ENCODE measurements around the gene TAS2R46.
"Not testable (repeated sequence)": the region's sequence is repeated elsewhere in the genome, so short reads cannot be mapped to it uniquely, and the experiment has no call there.

Gene TAS2R46

DNA sequence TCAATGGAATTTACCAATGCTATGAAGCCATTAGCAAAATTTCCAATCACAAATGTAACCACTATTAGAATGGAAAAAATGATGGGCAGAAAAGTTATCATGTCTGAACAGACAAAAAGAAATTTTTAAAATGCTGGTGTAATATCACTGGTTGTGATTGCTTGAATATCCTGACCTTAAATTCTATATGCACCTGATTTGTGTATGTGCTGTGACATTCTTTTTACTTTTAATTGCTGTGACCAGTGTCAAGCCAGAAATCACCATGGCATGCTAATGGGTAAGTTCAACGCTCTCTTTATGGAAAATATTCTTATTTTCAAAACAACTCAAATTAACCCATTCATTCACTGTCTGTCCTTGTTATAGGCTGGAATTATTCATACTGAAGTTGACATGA lies at the start of gene TAS2R46:
TAS2R46 (minus strand) TSS at position 101 of the 400 bp plus-strand sequence; CDS start at position 101, 0 bp downstream.
- DNase-seq (ENCODE audit: low read depth); H3K4me3 ChIP-seq (replicated peaks; ENCODE audit: low read depth, low read length): not testable (repeated sequence)

- DNase-seq (ENCODE audit: low read depth); H3K4me3 ChIP-seq (replicated peaks; ENCODE audit: low read depth, low read length): not testable (repeated sequence)
Observed at GRCh38 chr12:11111213-11111612, 49.1 kb upstream of the TAS2R46 start.

- no peak for DNase-seq (ENCODE audit: low read depth)
- TF ChIP-seq CTCF (IDR thresholded peaks at IDR 0.05; ENCODE audit: low read length, missing control alignments): no peak
- H3K4me3 ChIP-seq (replicated peaks; ENCODE audit: low read depth, low read length): no peak overlapping the region
Observed at GRCh38 chr12:11108862-11109261, 46.8 kb upstream of the TAS2R46 start.

DNA sequence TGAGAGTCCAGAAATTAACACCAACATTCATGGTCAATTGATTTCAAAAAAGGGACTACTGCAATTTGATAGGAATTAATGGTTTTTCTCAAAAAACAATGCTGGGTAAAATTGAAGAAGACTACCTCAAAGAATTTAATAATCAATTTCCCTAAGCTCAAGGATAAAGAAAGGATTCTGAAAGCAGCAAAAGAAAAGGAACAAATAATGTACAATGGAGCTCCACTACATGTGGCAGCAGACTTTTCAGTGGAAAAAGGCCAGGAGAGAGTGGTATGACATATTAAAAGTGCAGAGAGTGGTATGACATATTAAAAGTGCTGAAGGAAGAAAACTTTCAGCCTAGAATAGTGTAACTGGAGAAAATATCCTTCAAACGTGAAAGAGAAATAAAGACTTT lies 45.6 kb upstream of the TAS2R46 start:
- TF ChIP-seq CTCF (IDR thresholded peaks at IDR 0.05; ENCODE audit: low read length, missing control alignments): no peak
- DNase-seq (ENCODE audit: low read depth): no peak
- H3K4me3 ChIP-seq (replicated peaks; ENCODE audit: low read depth, low read length): no peak overlapping the region

DNA sequence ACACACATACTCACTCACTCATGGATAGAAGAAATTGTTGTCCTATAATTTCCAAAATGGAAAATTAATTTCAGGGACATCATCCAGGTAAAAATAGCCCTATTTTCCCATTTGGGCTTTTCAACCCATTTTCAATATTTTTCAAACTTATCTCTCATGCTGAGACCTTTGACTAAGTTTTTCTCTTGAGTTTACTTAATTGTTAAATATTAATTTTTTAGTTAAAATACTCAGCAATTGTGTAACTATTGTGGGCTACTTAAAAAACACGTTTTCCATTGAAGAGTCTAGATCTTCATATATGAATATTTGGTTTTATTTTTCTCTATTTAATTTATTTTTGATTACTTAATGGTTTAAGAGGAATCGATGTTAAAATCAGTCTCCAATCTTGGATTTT lies 44.2 kb upstream of the TAS2R46 start:
- no peak overlapping the region for H3K4me3 ChIP-seq (replicated peaks; ENCODE audit: low read depth, low read length)
- no peak for TF ChIP-seq CTCF (IDR thresholded peaks at IDR 0.05; ENCODE audit: low read length, missing control alignments)
- DNase-seq (ENCODE audit: low read depth): no peak

DNA sequence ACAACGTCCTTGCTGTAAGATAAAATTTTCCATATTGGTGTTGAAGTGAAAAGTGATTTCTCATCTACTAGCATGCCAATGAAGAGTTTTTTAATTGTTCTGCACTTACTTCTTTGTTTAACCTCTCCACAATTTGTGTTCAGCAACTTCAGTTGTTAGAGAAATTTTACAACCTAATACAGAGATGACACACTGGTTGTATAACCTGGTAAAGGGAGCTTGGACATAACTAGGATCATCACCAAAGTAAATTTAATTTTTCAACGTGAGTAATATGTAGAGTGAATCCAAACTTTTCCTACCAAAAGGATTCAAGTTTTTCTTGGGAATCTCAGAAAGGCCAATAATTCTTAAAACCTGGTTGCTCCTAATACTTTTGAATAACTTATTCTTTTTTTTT lies 43.5 kb upstream of the TAS2R46 start:
- no peak for TF ChIP-seq CTCF (IDR thresholded peaks at IDR 0.05; ENCODE audit: low read length, missing control alignments)
- DNase-seq (ENCODE audit: low read depth): no peak
- H3K4me3 ChIP-seq (replicated peaks; ENCODE audit: low read depth, low read length): no peak overlapping the region

DNA sequence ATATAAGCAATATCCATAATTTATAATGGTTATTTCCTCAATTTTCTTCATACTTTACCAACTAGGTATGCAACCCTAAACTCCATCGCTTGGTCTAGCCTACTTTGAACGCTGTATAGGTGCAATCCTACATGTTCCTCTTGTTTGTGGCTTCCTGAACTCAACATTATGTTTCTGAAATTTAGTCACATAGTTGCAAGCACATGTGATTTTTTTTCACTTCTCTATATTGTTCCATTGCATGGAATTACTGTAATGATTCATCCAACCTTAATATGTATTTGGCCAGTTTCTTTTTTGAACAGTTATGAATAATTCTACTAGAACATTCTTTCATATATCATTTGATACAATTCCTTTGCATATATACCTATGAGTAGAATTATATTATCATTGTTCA lies 32.8 kb upstream of the TAS2R46 start:
- not testable (repeated sequence) for DNase-seq (ENCODE audit: low read depth); H3K4me3 ChIP-seq (replicated peaks; ENCODE audit: low read depth, low read length)

GRCh38 chr12:11092128-11092527 lies 30.0 kb upstream of the TAS2R46 start, which contains the start of gene TAS2R43:
TAS2R43 (minus strand) TSS chr12:11092313; CDS start chr12:11092229, 84 bp downstream.
- no peak for TF ChIP-seq CTCF (IDR thresholded peaks at IDR 0.05; ENCODE audit: low read length, missing control alignments)
- no peak for DNase-seq (ENCODE audit: low read depth)
- H3K4me3 ChIP-seq (replicated peaks; ENCODE audit: low read depth, low read length): no peak within 1 kb of the TSS

DNA sequence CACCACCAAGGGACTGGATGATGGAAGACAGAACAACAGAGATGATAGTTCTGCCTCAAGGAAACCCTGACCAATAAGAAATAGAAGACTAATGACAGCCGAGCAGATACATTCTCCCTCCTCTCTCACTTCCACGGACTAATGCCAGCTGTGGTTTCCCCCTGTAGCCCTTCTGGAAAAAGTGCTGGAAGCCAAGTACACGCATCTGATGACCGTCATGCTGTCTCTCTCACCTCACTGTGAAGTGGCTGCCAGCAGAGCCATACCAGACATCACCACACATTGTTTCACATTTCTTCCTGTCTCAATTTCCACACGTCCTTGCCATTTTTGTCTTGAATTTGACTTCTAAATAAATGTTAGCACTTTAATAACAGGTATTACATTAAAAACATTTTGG lies 27.2 kb upstream of the TAS2R46 start:
- H3K4me3 ChIP-seq (replicated peaks; ENCODE audit: low read depth, low read length): no peak overlapping the region
- DNase-seq (ENCODE audit: low read depth): no peak
- TF ChIP-seq CTCF (IDR thresholded peaks at IDR 0.05; ENCODE audit: low read length, missing control alignments): no peak
